ENCODE measurements around the gene TRIO. TPM values are rescaled to one million over a fixed set of nuclear protein-coding genes. Genes with fewer than 3 reads are reported as not detected.

TRIO gene
- total RNA-seq, 1 experiment from 2014 or later, result 99.8 TPM

DNA sequence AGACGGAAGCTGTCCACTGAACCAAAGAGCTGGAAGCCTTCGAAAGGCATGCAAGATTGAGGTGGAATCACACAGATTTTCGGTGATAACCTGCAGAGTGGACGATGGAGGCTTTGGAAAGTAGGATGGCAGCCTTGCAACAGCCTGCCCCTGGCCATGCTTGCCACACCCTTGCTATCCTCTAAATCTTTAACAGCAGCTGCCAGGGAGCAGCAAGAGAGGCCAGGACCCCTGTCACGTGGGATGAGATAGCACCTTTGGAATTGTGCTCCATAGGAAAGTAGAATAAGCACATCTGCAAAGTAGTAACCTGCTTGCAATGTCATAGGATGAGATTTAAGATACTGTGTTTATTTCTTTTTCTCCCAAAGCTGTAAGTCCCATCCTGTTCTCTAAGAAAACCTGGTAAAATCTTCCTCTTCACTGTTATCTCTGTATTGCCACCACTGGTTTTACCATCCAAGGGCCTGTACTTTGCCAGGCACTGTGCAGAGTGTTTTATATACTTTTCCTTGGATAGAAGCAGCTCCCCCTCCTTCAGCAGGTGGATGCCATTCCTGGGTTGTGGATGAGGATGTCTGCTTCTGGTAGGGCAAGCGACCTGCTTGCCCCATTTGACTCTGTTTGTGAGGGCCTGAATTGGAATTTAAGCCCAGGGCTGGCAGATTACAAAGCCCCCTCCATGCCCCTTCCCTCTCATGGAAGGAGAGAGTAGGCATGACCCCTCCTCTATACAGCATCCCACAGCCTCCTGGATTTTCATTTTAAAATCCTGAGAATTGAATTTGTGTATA, 10.1 kb downstream of the TRIO start:
- intact Hi-C loops (cut with micrococcal nuclease; ENCODE audit: unreplicated experiment), result no loop called here
- Histone ChIP-seq H3K4me1 (ENCODE audit: insufficient read depth, low read length, poor library complexity, severe bottlenecking) (peaks cover 55% of the 10 kb centered on the region), H3K27me3 (replicated peaks; ENCODE audit: insufficient read depth, low read depth, low read length, poor library complexity) (no peaks in the 10 kb centered on the region), H3K4me3 (ENCODE audit: low read depth, low read length, poor library complexity, severe bottlenecking) (no peak overlapping the region), H3K9me3 (ENCODE audit: low read depth, low read length, poor library complexity, severe bottlenecking) (no peaks in the 10 kb centered on the region), H3K36me3 (ENCODE audit: insufficient read depth, low read length, poor library complexity, severe bottlenecking) (no peaks in the 10 kb centered on the region), H3K27ac (ENCODE audit: low read depth, low read length, poor library complexity, severe bottlenecking) (no peak overlapping the region)
- DNase-seq (ENCODE audit: low spot score), result no peak
- TF ChIP-seq, protein P1, sequence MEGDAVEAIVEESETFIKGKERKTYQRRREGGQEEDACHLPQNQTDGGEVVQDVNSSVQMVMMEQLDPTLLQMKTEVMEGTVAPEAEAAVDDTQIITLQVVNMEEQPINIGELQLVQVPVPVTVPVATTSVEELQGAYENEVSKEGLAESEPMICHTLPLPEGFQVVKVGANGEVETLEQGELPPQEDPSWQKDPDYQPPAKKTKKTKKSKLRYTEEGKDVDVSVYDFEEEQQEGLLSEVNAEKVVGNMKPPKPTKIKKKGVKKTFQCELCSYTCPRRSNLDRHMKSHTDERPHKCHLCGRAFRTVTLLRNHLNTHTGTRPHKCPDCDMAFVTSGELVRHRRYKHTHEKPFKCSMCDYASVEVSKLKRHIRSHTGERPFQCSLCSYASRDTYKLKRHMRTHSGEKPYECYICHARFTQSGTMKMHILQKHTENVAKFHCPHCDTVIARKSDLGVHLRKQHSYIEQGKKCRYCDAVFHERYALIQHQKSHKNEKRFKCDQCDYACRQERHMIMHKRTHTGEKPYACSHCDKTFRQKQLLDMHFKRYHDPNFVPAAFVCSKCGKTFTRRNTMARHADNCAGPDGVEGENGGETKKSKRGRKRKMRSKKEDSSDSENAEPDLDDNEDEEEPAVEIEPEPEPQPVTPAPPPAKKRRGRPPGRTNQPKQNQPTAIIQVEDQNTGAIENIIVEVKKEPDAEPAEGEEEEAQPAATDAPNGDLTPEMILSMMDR (conservative IDR thresholded peaks at IDR 0.05; ENCODE audit: low read depth, low read length), result no peak
- TF ChIP-seq EZH2 (IDR thresholded peaks at IDR 0.05; ENCODE audit: borderline replicate concordance, low read depth, low read length, poor library complexity, severe bottlenecking), result no peak
- POLR2A ChIA-PET (ENCODE audit: low non-redundant PET), result no interaction called here
- CTCF ChIA-PET, result no interaction called here
- BruUV-seq (replicated peaks), result no TSS peak

DNA sequence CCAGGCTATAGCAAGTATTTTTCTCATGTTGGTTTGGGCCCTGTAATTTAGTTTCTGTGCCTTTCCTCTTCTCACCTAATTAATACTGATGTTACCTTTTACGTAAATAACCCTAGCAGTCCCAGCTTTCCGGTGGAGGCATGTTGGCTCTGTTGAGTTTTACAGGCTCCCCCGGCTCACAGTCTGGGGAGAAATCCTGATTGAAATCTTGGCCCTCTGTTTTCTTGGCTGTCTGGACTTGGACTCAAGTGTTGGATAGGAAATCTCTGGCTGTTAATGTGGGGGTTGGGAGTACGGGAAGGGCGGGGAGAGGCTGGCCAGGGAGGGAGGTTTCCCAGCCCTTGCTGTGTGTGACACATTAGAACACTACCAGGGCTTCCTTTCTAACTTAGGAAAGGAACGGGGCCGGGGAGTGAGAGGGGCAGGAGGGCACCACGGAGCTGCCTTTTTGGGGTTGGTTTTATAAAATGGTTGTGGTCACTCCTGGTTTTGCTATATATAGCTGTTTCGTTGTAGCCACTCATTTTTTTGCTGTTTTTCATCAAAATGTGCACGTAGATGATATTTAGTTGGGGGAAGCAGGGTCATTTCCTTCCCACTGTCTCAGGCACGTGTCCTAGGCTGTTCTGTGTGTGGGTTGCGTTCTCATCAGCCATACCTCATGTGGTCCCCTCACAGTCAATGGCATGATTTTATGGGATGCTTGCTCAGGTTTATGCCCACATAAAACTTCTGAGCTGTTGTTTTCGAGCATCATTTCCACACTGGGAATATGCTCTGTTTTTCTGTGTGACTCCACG, 11.0 kb downstream of the TRIO start:
- ChIA-PET CTCF (no interaction called here), POLR2A (ENCODE audit: low non-redundant PET) (no interaction called here)
- Histone ChIP-seq H3K27ac (ENCODE audit: low read depth, low read length, poor library complexity, severe bottlenecking) (no peak overlapping the region), H3K9me3 (ENCODE audit: low read depth, low read length, poor library complexity, severe bottlenecking) (no peaks in the 10 kb centered on the region), H3K4me1 (ENCODE audit: insufficient read depth, low read length, poor library complexity, severe bottlenecking) (peaks cover 55% of the 10 kb centered on the region), H3K36me3 (ENCODE audit: insufficient read depth, low read length, poor library complexity, severe bottlenecking) (no peaks in the 10 kb centered on the region), H3K4me3 (ENCODE audit: low read depth, low read length, poor library complexity, severe bottlenecking) (no peak overlapping the region), H3K27me3 (replicated peaks; ENCODE audit: insufficient read depth, low read depth, low read length, poor library complexity) (no peaks in the 10 kb centered on the region)
- no peak for TF ChIP-seq EZH2 (IDR thresholded peaks at IDR 0.05; ENCODE audit: borderline replicate concordance, low read depth, low read length, poor library complexity, severe bottlenecking)
- TF ChIP-seq, protein P1 (conservative IDR thresholded peaks at IDR 0.05; ENCODE audit: low read depth, low read length), result no peak
- no TSS peak for BruUV-seq (replicated peaks)
- no peak for DNase-seq (ENCODE audit: low spot score)
- intact Hi-C loops (cut with micrococcal nuclease; ENCODE audit: unreplicated experiment), result no loop called here

DNA sequence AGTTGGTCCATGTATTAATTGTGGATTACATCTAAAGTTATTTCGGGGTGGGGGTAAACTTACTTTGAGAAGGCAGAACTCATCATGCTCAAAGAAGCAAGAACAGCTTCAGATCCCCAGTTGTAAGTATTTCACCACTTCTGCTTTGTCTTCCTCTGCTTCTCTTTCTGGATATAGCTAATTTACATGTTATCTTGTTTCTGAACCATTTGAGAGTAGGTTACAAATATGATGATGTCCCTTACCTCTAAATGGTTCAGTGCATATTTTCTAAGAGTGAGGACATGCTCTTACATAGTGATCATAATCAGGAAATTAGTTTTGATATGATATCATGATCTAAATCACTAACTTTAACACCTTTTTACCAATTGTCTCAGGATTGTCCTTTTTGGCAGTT, 11.9 kb downstream of the TRIO start:
- no peak overlapping the region for H3K27ac ChIP-seq (ENCODE audit: low read depth, low read length, poor library complexity, severe bottlenecking)
- DNase-seq (ENCODE audit: low spot score), result no peak
- intact Hi-C loops (cut with micrococcal nuclease; ENCODE audit: unreplicated experiment), result loop anchor here (5.0 kb wide), 1 partner anchor 112 kb away; no protein-coding TSS in a partner anchor
- H3K4me3 ChIP-seq (ENCODE audit: low read depth, low read length, poor library complexity, severe bottlenecking), result no peak overlapping the region
- no peaks in the 10 kb centered on the region for H3K36me3 ChIP-seq (ENCODE audit: insufficient read depth, low read length, poor library complexity, severe bottlenecking)
- ChIA-PET CTCF (no interaction called here), POLR2A (ENCODE audit: low non-redundant PET) (no interaction called here)
- H3K27me3 ChIP-seq (replicated peaks; ENCODE audit: insufficient read depth, low read depth, low read length, poor library complexity), result no peaks in the 10 kb centered on the region
- BruUV-seq (replicated peaks), result no TSS peak
- no peak for TF ChIP-seq EZH2 (IDR thresholded peaks at IDR 0.05; ENCODE audit: borderline replicate concordance, low read depth, low read length, poor library complexity, severe bottlenecking)
- TF ChIP-seq, protein P1 (conservative IDR thresholded peaks at IDR 0.05; ENCODE audit: low read depth, low read length), result no peak
- H3K4me1 ChIP-seq (ENCODE audit: insufficient read depth, low read length, poor library complexity, severe bottlenecking), result peaks cover 53% of the 10 kb centered on the region
- H3K9me3 ChIP-seq (ENCODE audit: low read depth, low read length, poor library complexity, severe bottlenecking), result no peaks in the 10 kb centered on the region

All from A673 (cell line).